Uterus (tissue), 2 donors: ENCODE data around the gene ABHD8.

Source experiments
- CTCF ChIP-seq, 4 experiments: fragments of 200-600 bp in 2 of 4; fragments of 450-650 bp in 2 of 4; sonication (generic) in 2 of 4; IDR thresholded peaks; one replicate each; pipeline ENCODE4 v1.5.1; 2016 to 2019; ENCODE audit warnings: antibody characterized with exemption in 4 of 4, mild to moderate bottlenecking in 2 of 4, moderate library complexity in 1 of 4
- POLR2A ChIP-seq, 2 donors: fragments of 450-650 bp; IDR thresholded peaks; one replicate each; pipeline ENCODE4 v1.6.1; 2016; ENCODE audit warnings: antibody characterized with exemption in 2 of 2, mild to moderate bottlenecking in 1 of 2, moderate library complexity in 1 of 2

GRCh38 chr19:17242431-17243208 lies 60.6 kb downstream of the ABHD8 start:
- TF ChIP-seq CTCF (IDR thresholded peaks at IDR 0.05) (no peak), POLR2A (IDR thresholded peaks at IDR 0.05) (no peak)
